Measurements from ENCODE around the gene B3GALNT2.
"Not testable (repeated sequence)": the region's sequence is repeated elsewhere in the genome, so short reads cannot be mapped to it uniquely, and the experiment has no call there.

B3GALNT2 gene

GRCh38 chr1:235457856-235458255 is 46.4 kb downstream of the B3GALNT2 start:
- not testable (repeated sequence) for DNase-seq (ENCODE audit: low read depth, low spot score); H3K27ac ChIP-seq

DNA sequence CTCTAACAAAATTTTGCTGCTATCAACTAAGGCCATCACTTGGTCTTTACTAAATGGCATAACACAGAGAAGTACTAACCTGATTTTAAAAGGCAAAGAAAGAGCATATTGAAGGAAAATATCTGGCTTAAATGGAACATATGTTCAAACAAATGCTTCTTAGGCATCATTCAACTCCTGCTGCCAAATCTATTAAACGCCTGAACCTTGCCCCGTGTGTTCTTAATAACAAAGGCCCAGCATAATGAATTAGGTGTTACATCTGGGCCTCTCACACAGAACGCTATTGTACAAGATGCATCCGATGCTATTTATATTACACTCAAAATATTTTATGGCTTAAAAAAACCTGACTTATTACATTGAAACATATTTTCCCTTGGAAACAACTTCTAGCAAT is 48.4 kb downstream of the B3GALNT2 start:
- no peak for DNase-seq (ENCODE audit: low read depth, low spot score)
- no peak overlapping the region for H3K27ac ChIP-seq

DNA sequence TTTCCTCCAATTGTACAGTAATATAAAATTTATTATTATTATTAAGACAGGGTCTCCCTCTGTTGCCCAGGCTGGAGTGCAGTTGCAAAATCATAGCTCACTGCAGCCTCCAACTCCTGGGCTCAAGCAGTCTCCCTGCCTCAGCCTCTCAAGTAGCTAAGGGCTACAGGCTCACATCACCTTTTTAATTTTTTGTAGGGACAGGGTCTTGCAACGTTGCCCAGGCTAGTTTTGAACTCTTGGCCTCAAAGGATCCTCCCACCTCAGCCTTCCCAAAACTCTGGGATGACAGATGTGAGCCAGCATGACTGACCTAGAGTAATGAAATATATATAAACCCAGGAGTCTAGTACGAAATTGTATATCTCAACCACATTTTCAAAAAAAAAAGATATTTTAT is 49.2 kb downstream of the B3GALNT2 start:
- no peak for DNase-seq (ENCODE audit: low read depth, low spot score)
- H3K27ac ChIP-seq = no peak overlapping the region

GRCh38 chr1:235454021-235454420 is 50.2 kb downstream of the B3GALNT2 start:
- DNase-seq (ENCODE audit: low read depth, low spot score) = no peak
- no peak overlapping the region for H3K27ac ChIP-seq

- H3K27ac ChIP-seq = peak overlapping the region; percentile 35
- no peak for DNase-seq (ENCODE audit: low read depth, low spot score)
Measured at GRCh38 chr1:235450886-235451483, 53.3 kb downstream of the B3GALNT2 start.

DNA sequence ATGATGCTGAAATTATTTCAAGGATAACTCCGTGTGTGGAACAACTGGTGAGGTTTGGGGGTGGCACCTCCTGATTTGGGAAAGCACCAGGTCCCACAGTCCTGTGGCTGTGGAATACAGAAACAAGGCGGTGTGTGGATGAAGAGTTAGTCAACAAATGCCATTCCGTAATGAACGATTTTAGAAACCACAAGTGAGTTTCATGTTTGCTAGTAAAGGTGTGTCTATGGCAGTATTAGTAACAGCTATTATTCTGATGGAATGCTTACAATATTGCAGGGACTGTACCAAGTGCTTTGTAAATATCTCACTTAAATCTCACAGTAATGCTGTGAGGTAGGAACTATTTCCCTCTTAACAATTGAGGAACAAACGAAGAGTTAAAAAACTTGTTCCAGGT is 53.8 kb downstream of the B3GALNT2 start:
- H3K27ac ChIP-seq = peak overlapping the region; percentile 35

DNA sequence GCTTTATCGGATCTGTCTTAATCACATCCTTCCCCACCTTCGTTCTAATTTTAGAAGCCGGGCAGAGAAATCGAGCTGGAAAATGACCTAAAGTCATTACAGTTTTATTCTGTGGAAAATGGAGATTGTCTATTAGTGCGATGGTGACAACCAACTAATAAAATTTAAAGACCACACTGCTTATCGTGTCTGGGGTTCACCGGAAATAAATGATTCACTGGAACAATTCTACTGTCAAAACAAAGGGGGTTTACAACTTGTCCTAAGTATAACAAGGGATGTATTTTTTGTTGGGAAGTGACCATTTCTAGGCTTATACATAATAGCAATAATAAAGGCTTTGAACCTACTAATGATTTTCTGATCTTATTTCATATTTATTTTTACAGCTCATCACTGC is 55.6 kb downstream of the B3GALNT2 start:
- DNase-seq (ENCODE audit: low read depth, low spot score) = no peak
- no peak overlapping the region for H3K27ac ChIP-seq

More for the DNA sequence above, 53.8 kb downstream of the B3GALNT2 start:
- peak; percentile 22 for DNase-seq (ENCODE audit: low read depth, low spot score)

GRCh38 chr1:235442788-235443429 is 61.3 kb downstream of the B3GALNT2 start:
- H3K27ac ChIP-seq = peak overlapping the region; percentile 65
- no peak for DNase-seq (ENCODE audit: low read depth, low spot score)

- peak overlapping the region; percentile 65 for H3K27ac ChIP-seq
- no peak for DNase-seq (ENCODE audit: low read depth, low spot score)
Measured at GRCh38 chr1:235441159-235441685, 63.0 kb downstream of the B3GALNT2 start.

DNA sequence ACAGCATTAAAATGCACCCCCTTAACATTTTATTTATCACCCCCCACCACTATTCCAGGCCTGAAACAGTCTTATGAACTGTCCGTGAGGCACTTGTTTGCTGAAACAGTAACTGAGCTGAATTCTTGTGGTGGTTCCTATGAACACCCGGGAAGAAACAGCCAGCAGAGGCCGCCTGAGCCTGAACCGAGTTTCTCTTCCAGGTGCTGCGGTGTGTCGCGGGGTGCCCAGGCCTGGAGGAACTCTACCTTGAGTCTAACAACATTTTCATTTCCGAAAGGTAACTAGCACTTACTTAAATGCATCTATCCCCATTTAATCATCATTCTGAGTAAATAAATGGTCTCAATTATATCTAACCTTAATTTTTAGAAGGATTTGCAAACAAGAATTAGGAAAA is 70.3 kb downstream of the B3GALNT2 start:
- H3K27ac ChIP-seq = no peak overlapping the region
- no peak for DNase-seq (ENCODE audit: low read depth, low spot score)

- DNase-seq (ENCODE audit: low read depth, low spot score) = no peak
- no peak overlapping the region for H3K27ac ChIP-seq
Measured at GRCh38 chr1:235430991-235431390, 73.3 kb downstream of the B3GALNT2 start.

GRCh38 chr1:235429143-235429542 is 75.1 kb downstream of the B3GALNT2 start:
- no peak overlapping the region for H3K27ac ChIP-seq
- no peak for DNase-seq (ENCODE audit: low read depth, low spot score)

DNA sequence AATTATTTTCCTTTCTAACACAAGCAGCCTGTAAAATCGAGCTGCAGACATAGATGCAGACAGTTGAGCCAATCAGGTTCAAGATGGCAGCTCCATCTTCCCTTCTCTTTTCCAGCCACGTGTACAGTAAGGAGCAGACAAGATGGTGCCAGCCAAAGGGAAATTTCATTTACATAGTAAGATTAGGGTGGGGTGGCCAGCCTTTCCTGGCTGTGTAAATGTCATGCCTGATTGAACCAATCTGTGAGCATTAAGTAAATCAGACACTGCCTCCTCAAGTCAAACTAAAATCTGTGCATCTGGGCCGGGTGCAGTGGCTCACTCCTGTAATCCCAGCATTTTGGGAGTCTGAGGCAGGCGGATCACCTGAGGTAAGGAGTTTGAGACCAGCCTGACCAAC is 76.8 kb downstream of the B3GALNT2 start:
- no peak for DNase-seq (ENCODE audit: low read depth, low spot score)
- H3K27ac ChIP-seq = no peak overlapping the region

- H3K27ac ChIP-seq = no peak overlapping the region
- no peak for DNase-seq (ENCODE audit: low read depth, low spot score)
Measured at GRCh38 chr1:235426680-235427079, 77.6 kb downstream of the B3GALNT2 start.

DNA sequence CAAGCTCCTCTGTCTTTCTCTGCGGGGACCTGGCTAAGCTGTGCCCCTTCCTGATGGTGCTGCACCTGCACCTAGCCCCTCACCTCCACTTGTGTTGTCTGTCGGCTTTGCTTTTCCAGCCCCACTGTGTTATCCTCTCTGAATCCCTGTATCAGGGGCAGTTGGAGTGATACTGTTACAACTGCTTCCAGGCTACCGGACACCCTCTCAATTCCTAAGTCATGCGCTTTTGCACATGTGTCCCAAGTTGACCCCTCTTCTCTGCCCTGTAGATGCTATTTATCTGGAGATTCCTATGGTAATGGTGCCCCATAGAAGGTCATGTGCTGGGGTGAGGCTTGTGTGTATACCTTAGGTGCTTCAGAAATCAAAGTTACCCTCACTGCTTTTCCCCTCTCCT is 78.1 kb downstream of the B3GALNT2 start:
- no peak for DNase-seq (ENCODE audit: low read depth, low spot score)
- H3K27ac ChIP-seq = no peak overlapping the region

- DNase-seq (ENCODE audit: low read depth, low spot score) = no peak
- H3K27ac ChIP-seq = no peak overlapping the region
Measured at GRCh38 chr1:235425357-235425756, 78.9 kb downstream of the B3GALNT2 start.

DNA sequence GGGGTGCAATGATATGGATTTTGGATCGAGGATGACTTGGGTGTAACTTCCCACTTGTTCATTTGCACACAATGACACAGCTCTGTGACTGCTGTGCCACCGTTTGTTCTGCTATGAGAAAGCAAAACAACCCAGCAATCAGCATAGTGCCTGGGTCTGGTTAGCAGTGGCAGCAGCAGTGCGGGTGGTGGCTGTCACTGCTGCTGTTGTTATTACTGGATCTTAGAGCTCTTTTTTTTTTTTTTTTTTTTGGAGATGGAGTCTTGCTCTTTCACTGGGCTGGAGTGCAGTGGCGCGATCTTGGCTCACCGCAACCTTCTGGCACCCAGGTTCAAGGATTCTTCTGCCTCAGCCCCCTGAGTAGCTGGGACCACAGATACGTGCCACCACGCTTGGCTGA is 80.2 kb downstream of the B3GALNT2 start:
- DNase-seq (ENCODE audit: low read depth, low spot score) = no peak
- H3K27ac ChIP-seq = no peak overlapping the region

GRCh38 chr1:235423214-235423652 is 81.0 kb downstream of the B3GALNT2 start:
- no peak for DNase-seq (ENCODE audit: low read depth, low spot score)
- H3K27ac ChIP-seq = no peak overlapping the region

GRCh38 chr1:235421751-235422150 is 82.5 kb downstream of the B3GALNT2 start:
- no peak for DNase-seq (ENCODE audit: low read depth, low spot score)
- H3K27ac ChIP-seq = no peak overlapping the region

DNA sequence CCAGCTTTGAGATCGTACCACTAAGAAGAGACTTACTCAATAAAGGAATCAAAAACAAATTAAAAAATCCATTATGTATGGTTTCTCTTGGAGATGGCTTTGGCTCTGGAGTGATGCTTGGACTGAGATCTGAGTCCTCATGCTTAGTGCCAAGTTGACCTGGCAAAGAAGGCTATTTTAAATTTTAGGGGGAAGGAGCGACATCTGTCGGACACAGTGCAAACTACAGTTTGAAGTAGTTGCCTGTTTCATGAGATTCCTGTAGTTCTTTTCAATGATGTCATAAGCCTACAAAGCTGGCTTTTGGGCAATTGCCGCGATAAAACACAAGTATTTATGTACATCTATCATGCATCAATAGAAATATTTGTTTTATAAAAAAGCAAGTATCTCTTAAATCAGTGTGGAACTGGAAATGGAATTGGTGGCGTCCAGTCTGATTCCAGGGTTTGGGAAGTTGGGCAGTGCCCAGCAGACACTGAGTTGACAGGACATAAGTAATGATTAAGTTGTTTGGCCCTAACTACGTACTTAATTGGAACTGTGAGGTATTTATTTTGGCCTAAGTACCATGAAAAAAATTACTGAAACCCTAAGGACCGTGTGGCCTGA is 87.1 kb downstream of the B3GALNT2 start:
- no peak overlapping the region for H3K27ac ChIP-seq
- no peak for DNase-seq (ENCODE audit: low read depth, low spot score)

GRCh38 chr1:235416662-235417049 is 87.6 kb downstream of the B3GALNT2 start:
- no peak overlapping the region for H3K27ac ChIP-seq
- no peak for DNase-seq (ENCODE audit: low read depth, low spot score)
